Measurements from ENCODE around the gene ASB6.

Gene ASB6, protein sequence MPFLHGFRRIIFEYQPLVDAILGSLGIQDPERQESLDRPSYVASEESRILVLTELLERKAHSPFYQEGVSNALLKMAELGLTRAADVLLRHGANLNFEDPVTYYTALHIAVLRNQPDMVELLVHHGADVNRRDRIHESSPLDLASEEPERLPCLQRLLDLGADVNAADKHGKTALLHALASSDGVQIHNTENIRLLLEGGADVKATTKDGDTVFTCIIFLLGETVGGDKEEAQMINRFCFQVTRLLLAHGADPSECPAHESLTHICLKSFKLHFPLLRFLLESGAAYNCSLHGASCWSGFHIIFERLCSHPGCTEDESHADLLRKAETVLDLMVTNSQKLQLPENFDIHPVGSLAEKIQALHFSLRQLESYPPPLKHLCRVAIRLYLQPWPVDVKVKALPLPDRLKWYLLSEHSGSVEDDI

DNA sequence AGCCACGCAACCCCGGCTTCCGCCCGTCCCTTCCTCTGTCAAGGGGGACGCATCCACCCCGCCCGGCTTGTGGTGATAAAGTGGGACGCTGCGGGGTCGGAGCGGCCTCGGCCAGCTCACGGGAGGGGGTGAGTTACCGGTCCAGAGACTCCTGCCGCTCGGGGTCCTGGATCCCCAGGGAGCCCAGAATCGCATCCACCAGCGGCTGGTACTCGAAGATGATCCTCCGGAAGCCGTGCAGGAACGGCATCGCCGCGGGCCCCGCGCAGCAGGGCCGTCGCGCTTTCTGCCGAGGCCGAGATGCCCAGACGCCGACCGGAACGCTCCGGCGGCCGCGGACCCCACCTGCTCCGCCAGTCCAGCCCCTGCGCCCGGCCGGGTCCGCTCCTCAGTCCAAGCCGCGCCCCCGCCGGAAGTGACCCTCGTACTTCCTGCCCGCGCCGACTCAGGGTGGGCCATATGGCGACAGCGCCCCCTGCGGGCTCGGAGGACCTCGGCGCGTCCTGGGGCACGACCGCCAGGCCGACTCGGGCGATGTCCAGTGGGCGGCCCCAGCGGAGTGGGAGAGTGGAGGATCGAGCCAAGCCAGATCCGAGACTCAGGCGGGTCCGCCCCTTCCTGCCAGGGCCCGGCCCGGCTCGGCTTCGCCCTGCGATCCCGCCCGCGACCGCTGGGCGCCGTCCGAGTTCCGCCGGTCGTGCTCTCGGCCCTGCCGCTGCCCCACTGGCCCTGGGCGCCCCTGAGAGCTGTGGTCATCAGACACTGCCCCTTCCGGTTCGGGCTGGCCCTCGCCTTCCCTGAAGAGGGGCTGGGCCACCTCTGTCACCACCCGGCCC, at the start of gene ASB6:
Gene ASB6, minus strand, starts transcription at position 402 of the 836 bp plus-strand sequence. Its CDS starts 152 bp downstream, at position 250.
- H3K4me3 ChIP-seq (ENCODE audit: low read length), result peak within 1 kb of the TSS; percentile 89
- no peaks in the 10 kb centered on the region for H3K27me3 ChIP-seq (ENCODE audit: insufficient read depth, low read length)
- no peaks in the 10 kb centered on the region for H3K9me3 ChIP-seq (ENCODE audit: insufficient read depth, low read depth, low read length)
- no peaks in the 10 kb centered on the region for H3K4me1 ChIP-seq (ENCODE audit: insufficient read depth, low read length)
- peak within 1 kb of the TSS; percentile 84 for H3K9ac ChIP-seq (ENCODE audit: low read depth, low read length)
- peaks cover 24% of the 10 kb centered on the region for H3K36me3 ChIP-seq (ENCODE audit: insufficient read depth, low read depth, low read length)
- no peak within 1 kb of the TSS for H3K27ac ChIP-seq (ENCODE audit: low read length)

DNA sequence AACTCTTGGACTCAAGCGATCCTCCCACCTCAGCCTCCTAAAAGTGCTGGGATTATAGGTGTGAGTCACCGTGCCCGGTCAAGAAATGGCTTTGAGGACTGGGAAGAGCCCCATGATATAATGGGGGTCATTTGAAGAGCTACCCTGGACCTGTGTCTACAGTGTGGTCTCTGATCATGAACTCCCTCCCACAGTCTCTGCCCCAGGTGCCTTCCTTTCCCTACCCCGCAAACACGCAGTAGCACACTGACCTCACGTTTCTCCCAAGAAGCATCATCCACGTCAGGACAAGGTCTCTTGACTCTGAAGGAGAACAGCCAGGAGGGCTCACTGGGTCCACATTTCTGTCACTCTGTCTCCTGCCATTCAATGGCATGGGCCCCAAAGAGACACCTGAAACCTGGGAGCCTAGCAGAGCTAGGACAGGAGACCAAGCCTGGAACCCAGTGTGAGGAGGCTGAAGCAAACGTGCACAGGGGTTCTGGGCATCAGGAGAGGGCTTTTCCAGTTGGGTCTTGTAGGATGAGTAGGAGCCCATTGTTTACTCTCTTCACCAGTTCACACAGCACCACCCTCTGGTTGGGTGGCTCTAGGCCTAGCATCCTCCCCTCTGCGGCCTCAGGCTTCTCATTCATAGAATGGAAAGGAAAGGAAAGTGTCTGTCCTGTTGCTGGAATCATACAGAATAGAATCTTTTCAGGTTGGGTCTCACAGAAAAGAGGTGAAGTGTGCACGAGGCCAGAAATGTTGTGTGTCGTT, 46.5 kb upstream of the ASB6 start:
- no peak overlapping the region for H3K27ac ChIP-seq (ENCODE audit: low read length)

DNA sequence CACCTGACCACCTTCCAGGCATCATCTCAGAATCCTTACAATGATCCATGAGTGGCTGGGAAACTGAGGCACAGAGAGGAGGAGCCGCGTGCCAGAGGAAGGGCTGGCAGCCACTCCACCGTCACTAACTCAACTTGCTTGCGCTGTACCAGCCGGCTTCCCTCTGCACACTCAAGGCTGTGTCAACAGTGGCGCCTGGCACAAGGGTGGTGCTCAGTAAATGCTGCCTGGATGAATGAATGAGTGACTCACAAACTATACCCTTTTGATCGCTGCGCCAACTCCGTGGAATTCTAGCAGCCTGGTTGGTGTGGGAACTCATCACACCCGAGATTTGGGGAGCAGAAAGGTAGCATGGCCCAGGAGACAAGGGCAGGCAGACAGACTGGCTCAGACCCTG, 45.4 kb upstream of the ASB6 start:
- H3K27me3 ChIP-seq (ENCODE audit: insufficient read depth, low read length), result no peaks in the 10 kb centered on the region
- no peak overlapping the region for H3K4me3 ChIP-seq (ENCODE audit: low read length)
- no peak overlapping the region for H3K27ac ChIP-seq (ENCODE audit: low read length)
- no peaks in the 10 kb centered on the region for H3K9me3 ChIP-seq (ENCODE audit: insufficient read depth, low read depth, low read length)
- H3K4me1 ChIP-seq (ENCODE audit: insufficient read depth, low read length), result no peaks in the 10 kb centered on the region
- no peaks in the 10 kb centered on the region for H3K36me3 ChIP-seq (ENCODE audit: insufficient read depth, low read depth, low read length)
- H3K9ac ChIP-seq (ENCODE audit: low read depth, low read length), result no peak overlapping the region

More for the DNA sequence above, 46.5 kb upstream of the ASB6 start:
- Histone ChIP-seq H3K4me3 (ENCODE audit: low read length) (no peak overlapping the region), H3K27me3 (ENCODE audit: insufficient read depth, low read length) (no peaks in the 10 kb centered on the region), H3K36me3 (ENCODE audit: insufficient read depth, low read depth, low read length) (no peaks in the 10 kb centered on the region), H3K4me1 (ENCODE audit: insufficient read depth, low read length) (no peaks in the 10 kb centered on the region), H3K9ac (ENCODE audit: low read depth, low read length) (no peak overlapping the region), H3K9me3 (ENCODE audit: insufficient read depth, low read depth, low read length) (no peaks in the 10 kb centered on the region)

DNA sequence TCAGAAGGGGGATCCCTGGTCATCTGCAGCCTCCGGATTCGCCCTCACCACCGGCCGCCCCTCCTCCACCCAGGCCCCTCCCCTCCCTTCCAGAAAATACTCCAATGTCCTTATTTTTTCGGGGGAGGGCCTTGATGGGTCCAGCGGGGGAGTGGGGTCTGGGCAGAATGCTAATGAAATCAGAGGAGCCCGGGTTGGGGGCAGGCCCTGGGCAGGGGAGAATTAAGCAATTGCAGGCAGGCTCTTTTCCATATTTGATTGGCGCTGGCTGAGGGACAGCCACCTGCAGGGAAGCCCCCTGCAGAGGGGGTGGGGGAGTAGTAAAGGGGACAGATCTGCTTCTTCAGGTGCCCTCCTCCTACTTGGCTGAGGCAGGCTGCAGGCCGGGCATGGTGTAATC, 44.8 kb upstream of the ASB6 start:
- Histone ChIP-seq H3K4me1 (ENCODE audit: insufficient read depth, low read length) (no peaks in the 10 kb centered on the region), H3K9ac (ENCODE audit: low read depth, low read length) (no peak overlapping the region), H3K36me3 (ENCODE audit: insufficient read depth, low read depth, low read length) (no peaks in the 10 kb centered on the region), H3K27me3 (ENCODE audit: insufficient read depth, low read length) (no peaks in the 10 kb centered on the region), H3K9me3 (ENCODE audit: insufficient read depth, low read depth, low read length) (no peaks in the 10 kb centered on the region), H3K27ac (ENCODE audit: low read length) (no peak overlapping the region), H3K4me3 (ENCODE audit: low read length) (no peak overlapping the region)

DNA sequence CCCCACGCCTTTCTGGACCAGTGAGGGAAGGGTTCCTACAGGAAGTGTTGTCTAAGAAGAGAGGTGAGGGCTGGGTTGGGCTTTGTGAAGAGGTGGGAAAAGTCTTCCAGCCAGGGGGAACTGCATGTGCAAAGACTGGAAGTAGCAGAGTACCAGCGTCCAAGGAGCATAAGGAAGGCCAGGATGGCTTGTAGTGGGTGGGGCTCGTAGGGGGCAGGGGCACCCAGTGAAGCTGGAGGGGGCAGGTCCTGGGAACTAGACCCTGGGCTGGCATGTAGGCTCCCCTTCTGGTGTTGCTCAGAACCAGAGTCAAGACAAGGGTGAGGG, 43.9 kb upstream of the ASB6 start:
- Histone ChIP-seq H3K9me3 (ENCODE audit: insufficient read depth, low read depth, low read length) (no peaks in the 10 kb centered on the region), H3K4me1 (ENCODE audit: insufficient read depth, low read length) (no peaks in the 10 kb centered on the region), H3K36me3 (ENCODE audit: insufficient read depth, low read depth, low read length) (no peaks in the 10 kb centered on the region), H3K9ac (ENCODE audit: low read depth, low read length) (no peak overlapping the region), H3K27ac (ENCODE audit: low read length) (no peak overlapping the region), H3K4me3 (ENCODE audit: low read length) (no peak overlapping the region), H3K27me3 (ENCODE audit: insufficient read depth, low read length) (no peaks in the 10 kb centered on the region)

DNA sequence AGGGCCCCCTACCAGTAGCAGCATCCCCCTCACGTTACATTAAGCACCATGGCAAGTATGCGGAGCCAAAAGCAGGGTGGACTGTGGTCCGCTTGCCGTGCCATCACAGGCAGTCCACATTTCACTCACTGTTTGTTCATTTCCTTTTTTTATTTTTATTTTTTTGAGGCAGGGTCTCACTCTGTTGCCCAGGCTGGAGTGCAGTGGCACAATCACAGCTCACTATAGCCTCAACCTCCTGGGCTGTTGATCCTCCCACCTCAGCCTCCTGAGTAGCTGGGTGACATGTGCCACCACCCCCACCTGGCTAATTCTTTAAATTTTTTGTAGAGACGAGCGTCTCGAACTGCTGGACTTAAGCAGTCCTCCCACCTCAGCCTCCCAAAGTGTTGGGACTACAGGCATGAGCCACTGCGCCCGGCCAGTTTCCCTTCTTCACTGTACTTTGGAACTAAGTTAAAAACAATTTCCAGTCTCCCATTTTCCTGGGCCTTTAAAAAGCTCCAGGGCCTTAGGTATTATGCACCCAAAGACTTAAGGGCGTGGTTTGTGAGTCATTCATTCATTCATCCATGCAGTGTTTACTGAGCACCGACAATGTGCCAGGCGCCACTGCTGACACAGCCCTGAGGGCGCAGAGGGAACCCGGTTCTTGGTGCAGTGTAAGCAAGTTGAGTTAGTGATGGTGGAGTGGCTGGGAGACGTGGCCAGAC, 43.4 kb upstream of the ASB6 start:
- Histone ChIP-seq H3K36me3 (ENCODE audit: insufficient read depth, low read depth, low read length) (no peaks in the 10 kb centered on the region), H3K27me3 (ENCODE audit: insufficient read depth, low read length) (no peaks in the 10 kb centered on the region), H3K9me3 (ENCODE audit: insufficient read depth, low read depth, low read length) (no peaks in the 10 kb centered on the region), H3K9ac (ENCODE audit: low read depth, low read length) (no peak overlapping the region), H3K4me1 (ENCODE audit: insufficient read depth, low read length) (no peaks in the 10 kb centered on the region), H3K4me3 (ENCODE audit: low read length) (no peak overlapping the region), H3K27ac (ENCODE audit: low read length) (no peak overlapping the region)

DNA sequence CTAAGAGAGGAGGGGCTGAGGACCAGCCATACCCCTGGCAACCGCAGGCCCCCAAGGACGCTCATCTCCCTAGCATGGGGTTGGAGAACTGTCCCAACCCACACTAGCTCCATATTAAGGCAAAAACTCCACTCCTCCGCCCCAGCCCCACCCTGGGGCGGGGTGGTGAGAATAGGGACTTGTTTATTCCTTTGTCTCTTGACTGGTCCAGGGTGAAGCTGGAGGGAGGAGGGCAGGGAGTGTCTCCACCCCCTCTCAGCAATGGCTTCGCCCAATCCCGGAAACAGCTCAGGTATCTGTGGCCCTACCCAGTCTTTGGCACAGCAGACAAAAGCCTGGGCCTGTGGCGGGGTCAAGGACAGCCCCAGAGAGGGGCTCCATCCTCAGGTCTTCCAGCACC, 40.4 kb upstream of the ASB6 start:
- Histone ChIP-seq H3K9me3 (ENCODE audit: insufficient read depth, low read depth, low read length) (no peaks in the 10 kb centered on the region), H3K36me3 (ENCODE audit: insufficient read depth, low read depth, low read length) (no peaks in the 10 kb centered on the region), H3K27ac (ENCODE audit: low read length) (no peak overlapping the region), H3K4me3 (ENCODE audit: low read length) (no peak overlapping the region), H3K9ac (ENCODE audit: low read depth, low read length) (no peak overlapping the region), H3K27me3 (ENCODE audit: insufficient read depth, low read length) (no peaks in the 10 kb centered on the region), H3K4me1 (ENCODE audit: insufficient read depth, low read length) (no peaks in the 10 kb centered on the region)

DNA sequence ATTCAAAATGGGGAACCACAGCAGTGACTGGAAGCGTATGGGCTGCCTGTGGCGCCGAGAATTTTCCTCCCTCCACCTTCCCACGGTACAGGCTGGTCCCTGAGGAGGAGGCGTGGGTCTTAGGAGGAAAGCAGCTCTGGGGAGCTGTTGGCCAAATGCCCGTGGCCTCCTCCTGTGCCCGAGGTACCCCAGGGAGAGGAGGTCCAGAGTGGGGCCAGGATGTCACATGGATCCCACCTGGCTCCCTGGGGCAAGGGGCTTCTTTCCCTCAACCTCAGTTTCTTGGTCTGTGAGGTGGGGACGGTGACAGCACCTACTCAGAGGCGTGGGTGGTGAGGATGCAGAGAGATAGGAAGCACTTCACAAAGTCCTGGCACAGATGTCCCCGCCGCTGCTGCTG, 40.0 kb upstream of the ASB6 start:
- no peaks in the 10 kb centered on the region for H3K27me3 ChIP-seq (ENCODE audit: insufficient read depth, low read length)
- no peaks in the 10 kb centered on the region for H3K9me3 ChIP-seq (ENCODE audit: insufficient read depth, low read depth, low read length)
- H3K36me3 ChIP-seq (ENCODE audit: insufficient read depth, low read depth, low read length), result no peaks in the 10 kb centered on the region
- H3K27ac ChIP-seq (ENCODE audit: low read length), result no peak overlapping the region
- no peak overlapping the region for H3K4me3 ChIP-seq (ENCODE audit: low read length)
- H3K9ac ChIP-seq (ENCODE audit: low read depth, low read length), result no peak overlapping the region
- no peaks in the 10 kb centered on the region for H3K4me1 ChIP-seq (ENCODE audit: insufficient read depth, low read length)

DNA sequence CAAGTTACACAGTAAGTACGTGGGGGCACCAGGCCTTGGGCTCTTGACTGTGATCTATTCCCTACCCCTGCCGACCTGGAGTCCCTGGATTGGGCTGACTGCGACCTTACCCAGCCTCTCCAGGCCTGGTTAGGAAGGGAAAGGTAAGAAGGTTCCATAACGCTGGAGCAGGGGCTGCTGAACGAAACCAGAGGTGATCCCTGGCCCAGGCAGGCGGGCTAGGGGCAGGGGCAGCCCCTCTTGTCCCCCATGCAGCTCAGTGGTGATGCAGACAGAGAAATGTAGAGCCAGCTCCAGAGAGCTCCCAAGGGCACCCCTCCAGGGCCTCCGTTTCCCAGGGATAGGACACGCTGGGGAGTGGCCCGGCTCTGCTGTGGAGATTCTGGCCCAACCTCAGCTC, 37.6 kb upstream of the ASB6 start:
- H3K27ac ChIP-seq (ENCODE audit: low read length), result no peak overlapping the region
- no peaks in the 10 kb centered on the region for H3K36me3 ChIP-seq (ENCODE audit: insufficient read depth, low read depth, low read length)
- H3K4me3 ChIP-seq (ENCODE audit: low read length), result no peak overlapping the region
- H3K9ac ChIP-seq (ENCODE audit: low read depth, low read length), result no peak overlapping the region
- no peaks in the 10 kb centered on the region for H3K27me3 ChIP-seq (ENCODE audit: insufficient read depth, low read length)
- no peaks in the 10 kb centered on the region for H3K4me1 ChIP-seq (ENCODE audit: insufficient read depth, low read length)
- H3K9me3 ChIP-seq (ENCODE audit: insufficient read depth, low read depth, low read length), result no peaks in the 10 kb centered on the region

DNA sequence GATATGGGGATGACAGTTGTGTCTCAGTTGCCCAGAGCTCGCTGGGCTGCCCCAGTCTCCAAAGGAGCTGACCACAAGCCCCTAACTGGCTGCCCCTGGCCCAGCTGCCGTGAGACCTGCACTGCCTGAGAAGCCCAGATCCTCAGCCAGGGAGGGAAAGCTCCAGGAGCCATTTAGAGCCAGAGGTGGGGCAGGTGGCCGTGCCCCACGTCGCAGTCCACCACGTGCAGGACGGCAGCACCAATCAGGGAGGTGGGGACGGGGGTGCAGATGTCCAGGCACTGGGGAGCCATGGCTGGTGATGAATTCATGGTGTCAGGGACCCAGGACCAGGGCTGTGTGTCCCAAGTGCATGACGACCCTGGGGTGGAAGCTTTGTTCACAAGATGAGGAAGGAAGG, 36.9 kb upstream of the ASB6 start:
- Histone ChIP-seq H3K36me3 (ENCODE audit: insufficient read depth, low read depth, low read length) (no peaks in the 10 kb centered on the region), H3K27ac (ENCODE audit: low read length) (no peak overlapping the region), H3K9ac (ENCODE audit: low read depth, low read length) (no peak overlapping the region), H3K27me3 (ENCODE audit: insufficient read depth, low read length) (no peaks in the 10 kb centered on the region), H3K4me3 (ENCODE audit: low read length) (no peak overlapping the region), H3K9me3 (ENCODE audit: insufficient read depth, low read depth, low read length) (no peaks in the 10 kb centered on the region), H3K4me1 (ENCODE audit: insufficient read depth, low read length) (no peaks in the 10 kb centered on the region)

DNA sequence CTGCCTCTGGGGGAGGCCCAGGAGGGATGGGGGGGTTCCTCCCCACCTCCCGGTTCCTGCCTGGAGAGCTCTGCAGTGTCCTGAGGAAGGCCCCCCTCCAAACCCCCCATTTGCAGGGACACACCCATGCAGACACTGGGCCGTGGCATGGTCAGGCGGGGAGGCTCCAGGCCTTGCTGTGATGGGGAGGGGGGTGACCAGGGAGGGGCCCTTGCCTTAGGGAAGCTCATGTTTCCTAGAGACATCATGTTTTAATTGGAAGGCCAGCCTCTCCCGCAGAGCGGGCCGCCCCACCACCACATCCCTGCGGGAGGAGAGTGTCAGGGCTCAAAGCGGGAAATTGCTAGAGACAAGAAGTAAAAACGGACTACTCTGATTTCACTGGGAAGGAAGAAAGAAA, 35.5 kb upstream of the ASB6 start:
- Histone ChIP-seq H3K9ac (ENCODE audit: low read depth, low read length) (no peak overlapping the region), H3K27ac (ENCODE audit: low read length) (no peak overlapping the region), H3K36me3 (ENCODE audit: insufficient read depth, low read depth, low read length) (no peaks in the 10 kb centered on the region), H3K4me3 (ENCODE audit: low read length) (no peak overlapping the region), H3K9me3 (ENCODE audit: insufficient read depth, low read depth, low read length) (no peaks in the 10 kb centered on the region), H3K4me1 (ENCODE audit: insufficient read depth, low read length) (no peaks in the 10 kb centered on the region), H3K27me3 (ENCODE audit: insufficient read depth, low read length) (no peaks in the 10 kb centered on the region)

Data from iPS-20b (cell line).